HG03175 (cell line): ENCODE results near the gene DDX25.

Source experiments
- ATAC-seq: cut with Tn5 transposase; IDR thresholded peaks from one replicate; pipeline ENCODE4 v1.9.1; 2021; ENCODE audit warnings: mild to moderate bottlenecking, moderate library complexity; ENCODE audit not compliant: unreplicated experiment

The DDX25 gene

DNA sequence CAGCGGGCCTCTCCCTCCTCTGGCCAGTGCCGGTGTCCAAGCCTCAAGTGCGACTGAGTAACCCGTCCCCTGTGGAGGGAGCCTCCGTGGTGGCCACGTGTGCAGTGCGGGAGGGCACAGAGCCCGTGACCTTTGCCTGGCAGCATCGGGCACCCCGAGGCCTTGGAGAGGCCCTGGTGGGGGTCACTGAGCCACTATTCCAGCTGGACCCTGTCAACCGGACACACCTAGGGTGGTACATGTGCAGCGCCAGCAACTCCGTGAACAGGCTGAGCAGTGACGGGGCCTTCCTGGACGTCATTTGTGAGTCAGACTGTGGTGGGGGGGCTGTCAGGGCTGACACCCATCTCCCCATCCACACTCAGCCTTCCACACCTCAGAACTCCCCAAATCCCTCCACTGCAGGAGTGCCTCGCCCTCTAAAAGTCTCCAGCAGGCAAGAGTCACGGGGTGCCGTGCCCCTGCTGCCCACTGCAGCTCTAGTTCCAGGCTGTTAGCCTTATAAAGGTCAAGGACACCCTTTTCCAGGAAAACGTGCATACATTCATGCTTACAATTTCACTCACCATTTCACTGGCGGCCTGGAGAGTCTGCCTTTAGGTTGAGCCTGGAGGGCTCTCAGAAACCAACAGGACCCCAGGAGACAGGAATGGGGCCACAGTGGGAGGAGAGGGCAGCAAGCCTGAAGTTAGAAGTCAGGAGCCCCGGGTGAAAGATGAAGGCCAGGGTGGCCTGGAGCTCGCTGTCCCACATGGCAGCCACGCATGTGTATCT, 44.2 kb downstream of the DDX25 start:
- no peak for ATAC-seq

- no peak for ATAC-seq
Observed at GRCh38 chr11:125949271-125950177, 45.2 kb downstream of the DDX25 start.

- no peak for ATAC-seq
Observed at GRCh38 chr11:125950178-125950490, 45.8 kb downstream of the DDX25 start.

GRCh38 chr11:125950696-125951651, 46.7 kb downstream of the DDX25 start:
- no peak for ATAC-seq

DNA sequence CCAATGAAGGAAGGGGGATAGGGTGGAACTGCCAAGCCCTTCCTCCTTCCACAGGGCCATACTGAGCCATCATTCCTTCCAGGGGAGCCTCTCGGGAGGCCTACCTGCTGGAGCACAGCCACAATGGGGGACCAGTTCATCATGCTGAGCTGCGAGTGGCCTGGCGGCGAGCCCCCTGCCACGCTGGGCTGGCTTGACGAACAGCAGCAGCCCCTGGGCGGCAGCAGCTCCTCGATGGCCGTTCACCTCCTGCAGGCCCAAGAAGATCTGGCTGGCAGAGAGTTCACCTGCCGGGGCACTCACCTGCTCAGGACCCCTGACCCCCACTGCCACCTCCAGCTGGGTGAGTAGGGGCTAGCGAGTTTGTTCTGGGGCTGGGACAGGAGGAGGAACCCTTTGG, 47.4 kb downstream of the DDX25 start:
- no peak for ATAC-seq

DNA sequence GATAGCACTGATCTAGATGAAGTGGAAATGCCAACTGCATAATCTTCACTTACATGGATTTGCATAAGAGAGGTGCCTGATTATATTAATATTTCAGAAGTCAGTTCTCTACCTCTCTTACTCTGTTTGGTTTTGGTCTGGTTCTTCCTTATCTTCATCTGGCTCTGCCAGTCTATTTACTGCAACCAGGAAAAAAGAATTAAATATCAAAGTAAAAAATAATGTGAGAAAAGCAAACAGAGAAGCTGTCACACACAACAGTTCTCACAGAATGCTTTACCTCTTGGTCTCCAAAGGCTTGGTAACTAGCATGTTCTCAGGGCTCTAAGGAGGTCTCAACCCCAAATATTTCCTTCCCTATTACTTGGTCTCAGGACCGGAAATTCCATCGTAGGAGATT, 48.3 kb downstream of the DDX25 start:
- ATAC-seq: no peak

GRCh38 chr11:125952973-125953372, 48.7 kb downstream of the DDX25 start:
- no peak for ATAC-seq

GRCh38 chr11:125953401-125953935, 49.2 kb downstream of the DDX25 start:
- ATAC-seq: no peak

DNA sequence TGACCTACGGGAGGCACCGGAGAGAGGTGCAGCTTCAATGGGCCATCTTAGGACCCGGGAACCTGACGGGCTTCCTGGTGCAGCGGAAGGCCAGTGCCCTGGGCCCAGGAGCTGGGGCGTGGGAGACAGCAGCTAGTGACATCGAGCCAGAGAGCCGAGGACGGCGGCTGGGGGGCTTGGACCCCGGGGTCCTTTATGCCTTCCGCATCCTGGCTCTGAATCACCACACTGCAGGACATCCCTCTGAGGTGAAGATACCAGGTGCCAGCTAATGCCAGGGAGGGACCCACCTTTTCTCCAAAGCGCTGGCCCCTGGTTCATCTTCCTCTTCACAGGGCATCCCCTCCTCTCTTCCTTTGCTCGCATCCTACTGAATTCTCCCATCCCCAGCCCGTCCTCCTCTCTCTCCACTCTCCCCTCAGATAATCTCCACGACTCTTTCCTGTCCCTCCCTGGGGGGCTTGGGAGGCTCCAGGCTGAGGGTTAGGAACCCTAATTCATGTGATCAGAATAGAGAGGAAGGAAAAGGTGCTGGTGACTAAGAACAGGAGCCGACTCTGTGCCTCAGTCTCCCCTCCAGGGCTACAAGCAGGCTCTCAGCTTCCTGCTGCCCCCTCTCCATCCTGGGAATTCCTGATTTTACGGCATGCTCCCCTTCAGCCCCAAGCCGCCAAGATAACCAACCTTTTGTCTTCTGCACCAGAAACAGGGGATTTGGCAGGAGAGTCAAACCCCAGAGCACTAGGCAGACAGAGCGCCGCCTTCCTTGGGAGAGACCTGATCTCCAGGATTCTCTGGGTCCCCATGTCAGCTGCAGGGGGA, 50.0 kb downstream of the DDX25 start:
- no peak for ATAC-seq

- ATAC-seq: no peak
Observed at GRCh38 chr11:125954945-125955640, 50.8 kb downstream of the DDX25 start.

- no peak for ATAC-seq
Observed at GRCh38 chr11:125955856-125956255, 51.5 kb downstream of the DDX25 start.

- no peak for ATAC-seq
Observed at GRCh38 chr11:125956391-125957134, 52.3 kb downstream of the DDX25 start.

GRCh38 chr11:125957618-125958332, 53.5 kb downstream of the DDX25 start:
- no peak for ATAC-seq

GRCh38 chr11:125958872-125959400, 54.6 kb downstream of the DDX25 start:
- no peak for ATAC-seq

GRCh38 chr11:125959511-125959910, 55.2 kb downstream of the DDX25 start:
- no peak for ATAC-seq

- no peak for ATAC-seq
Observed at GRCh38 chr11:125959931-125960330, 55.6 kb downstream of the DDX25 start.

- no peak for ATAC-seq
Observed at GRCh38 chr11:125960771-125961170, 56.5 kb downstream of the DDX25 start.

- ATAC-seq: no peak
Observed at GRCh38 chr11:125967515-125967914, 63.2 kb downstream of the DDX25 start.
